Transverse colon (tissue), 4 donors: ENCODE data around the gene KRTAP10-6. TPM values are rescaled to one million over a fixed set of nuclear protein-coding genes. Genes with fewer than 3 reads are reported as not detected.
"Not testable (repeated sequence)": the region's sequence is repeated elsewhere in the genome, so short reads cannot be mapped to it uniquely, and the experiment has no call there.

ENCODE experiments used
- DNase-seq: peaks from one replicate; pipeline ENCODE4 v3.0.0-alpha.2; 2019
- H3K27ac ChIP-seq, 4 donors: fragments of 200-600 bp; sonication (generic); 2 replicates each; pipeline ENCODE4 v1.5.1; 2016 to 2018; ENCODE audit warnings: inconsistent platforms in 4 of 4
- H3K27me3 ChIP-seq: fragments of 200-600 bp; sonication (generic); 2 replicates; pipeline ENCODE4 v1.5.1; 2017; ENCODE audit warnings: inconsistent platforms
- H3K36me3 ChIP-seq, 4 donors: fragments of 200-600 bp; sonication (generic); 2 replicates each; pipeline ENCODE4 v1.5.1; 2017 to 2019; ENCODE audit warnings: inconsistent platforms in 4 of 4
- H3K4me1 ChIP-seq, 4 donors: fragments of 200-600 bp; sonication (generic); 2 replicates each; pipeline ENCODE4 v1.5.1; 2017 to 2020; ENCODE audit warnings: inconsistent platforms in 4 of 4
- H3K4me3 ChIP-seq, 4 donors: fragments of 200-600 bp; sonication (generic); 1 replicate in 1 of 4; 2 replicates in 3 of 4; pipeline versions ENCODE4 v1.5.1 to v1.6.1; 2017 to 2019; ENCODE audit warnings: inconsistent platforms in 4 of 4
- H3K9me3 ChIP-seq, 2 donors: fragments of 200-600 bp; sonication (generic); 2 replicates each; pipeline ENCODE4 v1.5.1; 2017 to 2019; ENCODE audit warnings: inconsistent platforms in 2 of 2
- EP300 ChIP-seq: sonication (generic); formaldehyde crosslinking; IDR thresholded peaks from one replicate; pipeline ENCODE4 v1.6.1; 2017; ENCODE audit warnings: antibody characterized with exemption, low read depth
- POLR2A ChIP-seq: fragments of 450-650 bp; IDR thresholded peaks from one replicate; pipeline ENCODE4 v1.6.1; 2016; ENCODE audit warnings: antibody characterized with exemption, mild to moderate bottlenecking, moderate library complexity
- POLR2AphosphoS5 ChIP-seq, 3 donors: sonication (generic); formaldehyde crosslinking; IDR thresholded peaks; one replicate each; pipeline ENCODE4 v1.6.1; 2016; ENCODE audit warnings: antibody characterized with exemption in 3 of 3
- WGBS, 2 donors: methylation state at CpG; one replicate each; pipeline ENCODE4 v1.1.5; 2018; ENCODE audit warnings: low coverage in 1 of 2; 5-methylcytosine and 5-hydroxymethylcytosine counted together
- in situ Hi-C, 4 donors: fragments of 200-750 bp; cut with MboI; loops; one replicate each; pipeline versions ENCODE4 v1.15.0 to v1.15.1; 2017; ENCODE audit warnings: low sequenced_read_pairs in 3 of 4, low pct_ligation_motif_present in 1 of 4, low pct_unique_long_range_greater_than_20kb in 1 of 4
- intact Hi-C: fragments of 100-400 bp; cut with DNase I; formaldehyde crosslinking; loops from one replicate; pipeline ENCODE4 v1.15.1; 2023; ENCODE audit warnings: low total_unique reads
- total RNA-seq, 4 donors: library from RNA; depleted of rRNA; stranded (reverse); fragments of >200 nt; gene quantifications; one replicate each; pipeline ENCODE4 v1.1.0, GENCODE V29; 2016
- TF ChIP-seq, protein P1 (sequence below), 5 experiments: fragments of 200-600 bp in 3 of 5; fragments of 450-650 bp in 2 of 5; sonication (generic) in 3 of 5; IDR thresholded peaks; 1 replicate in 2 of 5; 2 replicates in 3 of 5; pipeline ENCODE4 v1.5.1; 2016 to 2017; ENCODE audit warnings: antibody characterized with exemption in 5 of 5, inconsistent platforms in 3 of 5, mild to moderate bottlenecking in 2 of 5, moderate library complexity in 1 of 5

KRTAP10-6 gene
- total RNA-seq, 4 donors from 2014 or later = not detected

DNA sequence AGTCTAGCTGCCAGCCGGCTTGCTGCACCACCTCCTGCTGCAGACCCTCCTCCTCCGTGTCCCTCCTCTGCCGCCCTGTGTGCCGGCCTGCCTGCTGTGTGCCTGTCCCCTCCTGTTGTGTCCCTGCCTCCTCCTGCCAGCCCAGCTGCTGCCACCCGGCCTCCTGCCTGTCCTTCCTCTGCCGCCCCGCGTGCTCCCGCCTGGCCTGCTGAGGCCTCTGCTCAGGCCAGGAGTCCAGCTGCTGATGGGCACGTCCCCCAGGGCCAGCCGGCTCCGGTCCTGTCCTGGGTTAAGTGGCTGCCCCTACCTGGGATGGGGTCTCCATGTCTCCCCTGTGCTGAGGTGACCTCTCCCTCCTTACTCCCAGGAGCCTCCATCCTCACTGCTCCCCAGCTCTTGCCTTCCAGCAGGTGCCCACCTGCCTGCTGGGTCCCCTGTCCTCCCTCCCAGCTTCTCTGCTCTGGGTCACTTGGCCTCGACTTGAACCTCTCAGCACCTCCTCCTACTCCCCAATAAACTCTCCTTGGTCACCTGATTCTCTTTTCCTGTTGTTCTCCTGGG, 20.4 kb upstream of the KRTAP10-6 start:
- Histone ChIP-seq H3K27ac (no peak overlapping the region), H3K4me1 (no peaks in the 10 kb centered on the region), H3K4me3 (no peak overlapping the region), H3K27me3 (peaks cover 6% of the 10 kb centered on the region), H3K9me3 (peaks cover 0 to 10% of the 10 kb centered on the region in 2 donors), H3K36me3 (no peaks in the 10 kb centered on the region)
- TF ChIP-seq POLR2A (no peak), EP300 (no peak), POLR2AphosphoS5 (IDR thresholded peaks at IDR 0.05) (no peak)
- TF ChIP-seq, protein P1, sequence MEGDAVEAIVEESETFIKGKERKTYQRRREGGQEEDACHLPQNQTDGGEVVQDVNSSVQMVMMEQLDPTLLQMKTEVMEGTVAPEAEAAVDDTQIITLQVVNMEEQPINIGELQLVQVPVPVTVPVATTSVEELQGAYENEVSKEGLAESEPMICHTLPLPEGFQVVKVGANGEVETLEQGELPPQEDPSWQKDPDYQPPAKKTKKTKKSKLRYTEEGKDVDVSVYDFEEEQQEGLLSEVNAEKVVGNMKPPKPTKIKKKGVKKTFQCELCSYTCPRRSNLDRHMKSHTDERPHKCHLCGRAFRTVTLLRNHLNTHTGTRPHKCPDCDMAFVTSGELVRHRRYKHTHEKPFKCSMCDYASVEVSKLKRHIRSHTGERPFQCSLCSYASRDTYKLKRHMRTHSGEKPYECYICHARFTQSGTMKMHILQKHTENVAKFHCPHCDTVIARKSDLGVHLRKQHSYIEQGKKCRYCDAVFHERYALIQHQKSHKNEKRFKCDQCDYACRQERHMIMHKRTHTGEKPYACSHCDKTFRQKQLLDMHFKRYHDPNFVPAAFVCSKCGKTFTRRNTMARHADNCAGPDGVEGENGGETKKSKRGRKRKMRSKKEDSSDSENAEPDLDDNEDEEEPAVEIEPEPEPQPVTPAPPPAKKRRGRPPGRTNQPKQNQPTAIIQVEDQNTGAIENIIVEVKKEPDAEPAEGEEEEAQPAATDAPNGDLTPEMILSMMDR (IDR thresholded peaks at IDR 0.05) = no peak
- 80 to 85% methylated on average over 3 to 13 of the region's 13 CpGs for WGBS, 2 donors
- intact Hi-C loops (no loop called here), in situ Hi-C loops (no loop called here)
- DNase-seq = no peak

- Histone ChIP-seq H3K36me3 (no peaks in the 10 kb centered on the region), H3K4me1 (no peaks in the 10 kb centered on the region), H3K9me3 (peaks cover 0 to 10% of the 10 kb centered on the region in 2 donors), H3K27ac (no peak within 1 kb of the TSS), H3K27me3 (peaks cover 7% of the 10 kb centered on the region), H3K4me3 (no peak within 1 kb of the TSS)
- intact Hi-C loops = no loop called here
- TF ChIP-seq POLR2AphosphoS5 (IDR thresholded peaks at IDR 0.05) (no peak), POLR2A (no peak), EP300 (no peak)
- TF ChIP-seq, protein P1 (IDR thresholded peaks at IDR 0.05) = no peak
- no peak for DNase-seq
- WGBS, 2 donors = 71% methylated on average over 8 of the region's 8 CpGs; no CpG with 5 or more reads in 1 of the 2 donors
- in situ Hi-C loops = no loop called here
These were observed 19.8 kb upstream of the KRTAP10-6 start, which contains the start of gene KRTAP10-8 for GRCh38 chr21:44612029-44612486. KRTAP10-8 (plus strand) TSS chr21:44612079; CDS start chr21:44612101, 22 bp downstream.

DNA sequence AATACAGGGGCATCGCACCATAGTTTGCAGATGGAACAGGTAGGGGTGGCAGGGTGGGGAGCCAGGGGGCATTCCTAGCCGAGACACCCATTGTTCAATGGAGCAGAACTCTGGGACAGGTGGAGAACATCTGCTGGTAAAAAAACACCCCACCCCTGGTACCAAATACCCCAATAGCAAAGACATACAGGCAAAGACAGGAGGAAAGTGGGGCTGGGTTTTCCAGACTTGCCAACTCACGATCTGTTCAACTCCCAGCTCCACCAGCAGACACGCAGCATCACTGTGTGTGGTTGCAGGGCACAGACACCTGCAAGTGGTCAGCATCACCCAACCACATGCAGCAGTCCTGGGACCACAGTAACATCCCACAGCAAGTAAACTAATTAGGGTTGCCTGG, 19.2 kb upstream of the KRTAP10-6 start:
- intact Hi-C loops (no loop called here), in situ Hi-C loops (no loop called here)
- TF ChIP-seq POLR2A = no peak
- H3K27me3 ChIP-seq = peaks cover 13% of the 10 kb centered on the region
- H3K4me3 ChIP-seq = no peak overlapping the region
- H3K36me3 ChIP-seq = no peaks in the 10 kb centered on the region
- 83 to 85% methylated on average over 1 to 4 of the region's 4 CpGs for WGBS, 2 donors
- H3K4me1 ChIP-seq = no peaks in the 10 kb centered on the region
- H3K27ac ChIP-seq = no peak overlapping the region
- H3K9me3 ChIP-seq = peaks cover 0 to 10% of the 10 kb centered on the region in 2 donors
- DNase-seq = no peak

GRCh38 chr21:44610157-44610843, 18.0 kb upstream of the KRTAP10-6 start:
- 93 to 100% methylated on average over 2 to 7 of the region's 7 CpGs for WGBS, 2 donors
- H3K4me1 ChIP-seq, in situ Hi-C loops: not testable (repeated sequence)

GRCh38 chr21:44609193-44609592, 16.9 kb upstream of the KRTAP10-6 start:
- H3K36me3 ChIP-seq = no peaks in the 10 kb centered on the region
- H3K27me3 ChIP-seq = peaks cover 15% of the 10 kb centered on the region
- no peak for DNase-seq
- in situ Hi-C loops = no loop called here
- TF ChIP-seq POLR2AphosphoS5 (IDR thresholded peaks at IDR 0.05) (no peak), EP300 (no peak), POLR2A (no peak)
- TF ChIP-seq, protein P1 (IDR thresholded peaks at IDR 0.05) = no peak
- no peak overlapping the region for H3K27ac ChIP-seq
- peaks cover 0 to 10% of the 10 kb centered on the region in 2 donors for H3K9me3 ChIP-seq
- H3K4me1 ChIP-seq = no peaks in the 10 kb centered on the region
- H3K4me3 ChIP-seq = no peak overlapping the region
- intact Hi-C loops = no loop called here

More at GRCh38 chr21:44610157-44610843, 18.0 kb upstream of the KRTAP10-6 start:
- H3K27ac ChIP-seq, intact Hi-C loops, H3K36me3 ChIP-seq, DNase-seq, H3K4me3 ChIP-seq, H3K9me3 ChIP-seq: not testable (repeated sequence)
- peaks cover 15% of the 10 kb centered on the region for H3K27me3 ChIP-seq
